Gastroesophageal sphincter (tissue), 3 donors: ENCODE results near the gene CCDC187.

Experiments
- EP300 ChIP-seq: sonication (generic); formaldehyde crosslinking; IDR thresholded peaks from one replicate; pipeline ENCODE4 v1.6.1; 2017; ENCODE audit warnings: antibody characterized with exemption, mild to moderate bottlenecking
- POLR2A ChIP-seq, 2 donors: fragments of 450-650 bp; IDR thresholded peaks; one replicate each; pipeline ENCODE4 v1.6.1; 2017; ENCODE audit warnings: antibody characterized with exemption in 2 of 2, mild to moderate bottlenecking in 2 of 2, moderate library complexity in 1 of 2
- POLR2AphosphoS5 ChIP-seq: sonication (generic); formaldehyde crosslinking; IDR thresholded peaks from one replicate; pipeline ENCODE4 v1.6.1; 2017; ENCODE audit warnings: antibody characterized with exemption
- TF ChIP-seq, protein P1 (sequence below), 4 experiments: fragments of 200-600 bp in 2 of 4; fragments of 450-650 bp in 2 of 4; sonication (generic) in 1 of 4; IDR thresholded peaks; one replicate each; pipeline ENCODE4 v1.5.1; 2017 to 2019; ENCODE audit warnings: antibody characterized with exemption in 4 of 4, mild to moderate bottlenecking in 2 of 4, moderate library complexity in 2 of 4

DNA sequence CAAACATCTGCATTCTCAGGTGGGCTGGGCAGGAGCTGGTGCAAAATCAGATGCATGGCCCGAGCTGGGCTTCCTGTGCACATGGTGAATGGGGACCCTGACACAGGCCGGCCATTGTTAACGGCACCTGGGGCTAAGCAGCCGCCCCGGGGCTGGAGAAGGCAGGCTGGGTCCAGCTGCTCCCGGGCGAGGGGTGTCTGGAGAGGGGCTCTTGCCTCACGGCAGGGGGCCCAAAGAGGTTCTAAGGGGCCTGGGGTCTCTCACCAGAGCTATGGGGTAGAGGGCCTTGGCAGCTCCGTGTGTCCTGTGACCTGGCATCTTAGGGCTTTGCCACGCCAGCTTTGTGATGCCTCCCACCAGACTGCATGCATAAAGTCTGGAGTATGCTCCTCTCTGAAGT is 53.2 kb downstream of the CCDC187 start:
- TF ChIP-seq, protein P1, sequence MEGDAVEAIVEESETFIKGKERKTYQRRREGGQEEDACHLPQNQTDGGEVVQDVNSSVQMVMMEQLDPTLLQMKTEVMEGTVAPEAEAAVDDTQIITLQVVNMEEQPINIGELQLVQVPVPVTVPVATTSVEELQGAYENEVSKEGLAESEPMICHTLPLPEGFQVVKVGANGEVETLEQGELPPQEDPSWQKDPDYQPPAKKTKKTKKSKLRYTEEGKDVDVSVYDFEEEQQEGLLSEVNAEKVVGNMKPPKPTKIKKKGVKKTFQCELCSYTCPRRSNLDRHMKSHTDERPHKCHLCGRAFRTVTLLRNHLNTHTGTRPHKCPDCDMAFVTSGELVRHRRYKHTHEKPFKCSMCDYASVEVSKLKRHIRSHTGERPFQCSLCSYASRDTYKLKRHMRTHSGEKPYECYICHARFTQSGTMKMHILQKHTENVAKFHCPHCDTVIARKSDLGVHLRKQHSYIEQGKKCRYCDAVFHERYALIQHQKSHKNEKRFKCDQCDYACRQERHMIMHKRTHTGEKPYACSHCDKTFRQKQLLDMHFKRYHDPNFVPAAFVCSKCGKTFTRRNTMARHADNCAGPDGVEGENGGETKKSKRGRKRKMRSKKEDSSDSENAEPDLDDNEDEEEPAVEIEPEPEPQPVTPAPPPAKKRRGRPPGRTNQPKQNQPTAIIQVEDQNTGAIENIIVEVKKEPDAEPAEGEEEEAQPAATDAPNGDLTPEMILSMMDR (IDR thresholded peaks at IDR 0.05) = no peak
- TF ChIP-seq POLR2A (IDR thresholded peaks at IDR 0.05) (no peak), POLR2AphosphoS5 (no peak), EP300 (no peak)
